Keratinocyte (primary cell): ENCODE measurements around the gene ADGRL3.

Experiments used
- CTCF ChIP-seq, 3 experiments: IDR thresholded peaks in 1 of 3; conservative IDR thresholded peaks in 1 of 3; optimal IDR thresholded peaks in 1 of 3; 2 replicates in 2 of 3; 3 replicates in 1 of 3; pipeline versions ENCODE3 to v1.5.1; 2011; ENCODE audit warnings: low read length in 3 of 3, mild to moderate bottlenecking in 3 of 3, moderate library complexity in 2 of 3, control low read depth in 1 of 3, inconsistent platforms in 1 of 3; ENCODE audit not compliant: insufficient read depth in 2 of 3; ENCODE audit errors: extremely low read depth in 1 of 3
- EZH2 ChIP-seq: IDR thresholded peaks from one replicate; pipeline ENCODE4 v1.6.1; 2012; ENCODE audit warnings: inconsistent platforms, mild to moderate bottlenecking, low read length, moderate library complexity

- TF ChIP-seq CTCF (optimal IDR thresholded peaks at IDR 0.05 in 1 of 3, IDR thresholded peaks at IDR 0.05 in 1 of 3, conservative IDR thresholded peaks at IDR 0.05 in 1 of 3; ENCODE audit: extremely low read depth in 1 of 3, insufficient read depth in 2 of 3, low read length in 3 of 3) (no peak), EZH2 (no peak)
Observed at GRCh38 chr4:61522312-61522711, 322.2 kb downstream of the ADGRL3 start.
